BLaER1 treated with 17β-estradiol and CSF1 and Interleukin-3, amounts not matched to agents 10 nM and 100 nM (cell line): ENCODE results near the gene CABLES2.

Experiments
- H3K27ac ChIP-seq, 11 experiments: shearing (Covaris generic); formaldehyde crosslinking; 2 replicates each; pipeline ENCODE4 v1.8.1; 2022
- H3K27me3 ChIP-seq, 11 experiments: shearing (Covaris generic); formaldehyde crosslinking; 2 replicates each; pipeline ENCODE4 v1.8.1; 2022
- H3K36me3 ChIP-seq, 11 experiments: shearing (Covaris generic); formaldehyde crosslinking; 2 replicates each; pipeline ENCODE4 v1.8.1; 2022
- H3K4me1 ChIP-seq, 10 experiments: shearing (Covaris generic); formaldehyde crosslinking; 2 replicates each; pipeline ENCODE4 v1.8.1; 2022
- H3K4me2 ChIP-seq, 11 experiments: shearing (Covaris generic); formaldehyde crosslinking; 2 replicates each; pipeline ENCODE4 v1.8.1; 2022
- H3K4me3 ChIP-seq, 10 experiments: shearing (Covaris generic); formaldehyde crosslinking; 2 replicates each; pipeline ENCODE4 v1.8.1; 2022
- H3K9ac ChIP-seq, 11 experiments: shearing (Covaris generic); formaldehyde crosslinking; 2 replicates each; pipeline ENCODE4 v1.8.1; 2022
- H3K9me3 ChIP-seq, 11 experiments: shearing (Covaris generic); formaldehyde crosslinking; replicated peaks in 1 of 11; 2 replicates each; pipeline ENCODE4 v1.8.1; 2022
- H4K20me1 ChIP-seq, 11 experiments: shearing (Covaris generic); formaldehyde crosslinking; 2 replicates each; pipeline ENCODE4 v1.8.1; 2022
- Cebpa-rat ChIP-seq, 11 experiments: shearing (Covaris generic); IDR thresholded peaks; 2 replicates each; pipeline ENCODE4 v1.8.1; 2022

CABLES2 gene

DNA sequence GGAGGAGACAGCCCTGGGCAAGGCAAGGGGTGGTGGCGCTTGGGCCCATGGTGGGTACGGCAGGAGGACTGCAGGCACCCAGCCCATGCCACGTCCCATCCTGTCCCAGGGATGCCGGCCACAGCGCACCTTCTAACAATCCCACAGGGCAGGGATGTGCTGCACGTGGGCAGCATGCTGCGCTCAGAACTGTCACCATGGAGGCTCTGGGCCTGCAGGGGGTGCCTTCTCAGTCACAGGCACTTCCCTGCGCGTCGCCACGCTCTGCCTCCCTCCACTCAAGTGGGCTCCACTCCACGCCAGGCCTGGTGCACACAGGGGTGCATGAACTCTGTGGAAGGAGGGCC lies 2.4 kb downstream of the CABLES2 start:
- no peak overlapping the region for H3K4me3 ChIP-seq
- H3K36me3 ChIP-seq = peaks cover 0 to 27% (median 6%) of the 10 kb centered on the region in 11 experiments; a peak in 8 of 22 replicates
- H3K9me3 ChIP-seq = no peaks in the 10 kb centered on the region
- H3K27me3 ChIP-seq = no peaks in the 10 kb centered on the region
- peak overlapping the region in 10 of 11 experiments; percentile 94 to 100 (median 99); a peak in 15 of 22 replicates for H3K4me2 ChIP-seq
- peak overlapping the region in 1 of 11 experiments; percentile 7; a peak in 1 of 22 replicates for H3K27ac ChIP-seq
- H4K20me1 ChIP-seq = peaks cover 13 to 61% (median 30%) of the 10 kb centered on the region in 11 experiments; a peak in 17 of 22 replicates
- H3K4me1 ChIP-seq = peaks cover 44 to 93% (median 91%) of the 10 kb centered on the region in 10 experiments
- TF ChIP-seq Cebpa-rat (IDR thresholded peaks at IDR 0.05) = no peak
- H3K9ac ChIP-seq = peak overlapping the region in 6 of 11 experiments; percentile 1 to 95 (median 52); a peak in 6 of 22 replicates

DNA sequence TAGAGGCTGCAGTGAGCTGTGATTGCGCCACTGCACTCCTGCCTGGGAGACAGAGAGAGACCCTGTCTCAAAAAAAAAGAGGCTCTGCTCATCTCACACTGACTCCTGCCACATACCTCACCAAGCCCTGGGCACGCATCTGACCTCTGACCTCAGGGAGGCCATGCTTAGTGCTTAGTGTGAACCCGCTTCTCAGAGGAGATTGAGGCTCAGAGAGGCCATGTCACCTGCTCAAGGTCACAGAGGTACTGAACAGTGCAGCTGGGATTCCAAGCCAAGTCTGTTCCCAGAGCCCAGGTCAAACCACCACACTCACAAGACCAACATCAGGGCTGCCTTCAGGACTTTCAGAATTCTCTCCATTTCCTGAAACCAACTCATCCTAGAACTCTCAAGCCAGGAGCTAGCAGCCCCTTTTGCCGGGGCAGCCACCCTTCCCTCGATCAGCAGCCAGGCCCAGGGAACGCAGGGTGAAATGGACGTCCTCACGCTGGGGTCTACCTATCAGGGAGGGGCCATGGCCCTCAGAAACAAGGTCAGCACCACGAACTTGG lies 2.9 kb downstream of the CABLES2 start:
- H3K4me3 ChIP-seq = no peak overlapping the region
- no peak for TF ChIP-seq Cebpa-rat (IDR thresholded peaks at IDR 0.05)
- H4K20me1 ChIP-seq = peaks cover 13 to 61% (median 30%) of the 10 kb centered on the region in 11 experiments; a peak in 17 of 22 replicates

DNA sequence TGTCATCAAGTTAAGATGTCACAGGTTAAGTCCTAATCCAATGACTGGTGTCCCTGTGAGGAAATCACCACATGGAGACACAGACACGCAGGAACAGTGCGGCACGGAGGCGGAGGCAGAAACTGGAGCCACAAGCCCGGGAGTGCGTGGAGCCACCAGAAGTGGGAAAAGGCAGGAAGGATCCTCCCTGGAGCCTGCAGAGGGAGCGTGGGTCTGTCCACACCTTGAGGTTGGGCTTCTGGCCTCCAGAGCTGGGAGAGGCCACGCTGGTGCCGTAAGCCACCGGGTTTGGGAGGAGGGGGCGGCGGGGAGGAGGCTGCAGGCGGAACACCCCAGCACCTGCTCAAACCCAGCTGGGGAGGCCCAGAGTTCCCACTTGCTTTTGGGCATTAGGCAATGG lies 3.8 kb downstream of the CABLES2 start:
- H3K9ac ChIP-seq = peak overlapping the region in 2 of 11 experiments; percentile 48 to 52; a peak in 1 of 22 replicates
- no peak for TF ChIP-seq Cebpa-rat (IDR thresholded peaks at IDR 0.05)
- H3K36me3 ChIP-seq = peaks cover 0 to 32% (median 8%) of the 10 kb centered on the region in 11 experiments; a peak in 15 of 22 replicates
- H3K4me1 ChIP-seq = peaks cover 38 to 82% (median 80%) of the 10 kb centered on the region in 10 experiments
- H4K20me1 ChIP-seq = peaks cover 13 to 61% (median 30%) of the 10 kb centered on the region in 11 experiments; a peak in 17 of 22 replicates
- H3K27me3 ChIP-seq = no peaks in the 10 kb centered on the region
- H3K9me3 ChIP-seq = peaks cover 0 to 4% (median 0%) of the 10 kb centered on the region in 11 experiments; a peak in 7 of 22 replicates
- H3K4me2 ChIP-seq = peak overlapping the region in 6 of 11 experiments; percentile 61 to 99 (median 73); a peak in 7 of 22 replicates
- no peak overlapping the region for H3K27ac ChIP-seq
- no peak overlapping the region for H3K4me3 ChIP-seq

More for the DNA sequence above, 2.9 kb downstream of the CABLES2 start:
- Histone ChIP-seq H3K9me3 (no peaks in the 10 kb centered on the region), H3K27me3 (no peaks in the 10 kb centered on the region), H3K36me3 (peaks cover 0 to 27% (median 6%) of the 10 kb centered on the region in 11 experiments; a peak in 8 of 22 replicates), H3K4me1 (peaks cover 39 to 90% (median 87%) of the 10 kb centered on the region in 10 experiments), H3K27ac (peak overlapping the region in 1 of 11 experiments; percentile 7; a peak in 2 of 22 replicates), H3K4me2 (peak overlapping the region in 8 of 11 experiments; percentile 94 to 100 (median 98); a peak in 10 of 22 replicates), H3K9ac (peak overlapping the region in 6 of 11 experiments; percentile 1 to 95 (median 31); a peak in 4 of 22 replicates)

DNA sequence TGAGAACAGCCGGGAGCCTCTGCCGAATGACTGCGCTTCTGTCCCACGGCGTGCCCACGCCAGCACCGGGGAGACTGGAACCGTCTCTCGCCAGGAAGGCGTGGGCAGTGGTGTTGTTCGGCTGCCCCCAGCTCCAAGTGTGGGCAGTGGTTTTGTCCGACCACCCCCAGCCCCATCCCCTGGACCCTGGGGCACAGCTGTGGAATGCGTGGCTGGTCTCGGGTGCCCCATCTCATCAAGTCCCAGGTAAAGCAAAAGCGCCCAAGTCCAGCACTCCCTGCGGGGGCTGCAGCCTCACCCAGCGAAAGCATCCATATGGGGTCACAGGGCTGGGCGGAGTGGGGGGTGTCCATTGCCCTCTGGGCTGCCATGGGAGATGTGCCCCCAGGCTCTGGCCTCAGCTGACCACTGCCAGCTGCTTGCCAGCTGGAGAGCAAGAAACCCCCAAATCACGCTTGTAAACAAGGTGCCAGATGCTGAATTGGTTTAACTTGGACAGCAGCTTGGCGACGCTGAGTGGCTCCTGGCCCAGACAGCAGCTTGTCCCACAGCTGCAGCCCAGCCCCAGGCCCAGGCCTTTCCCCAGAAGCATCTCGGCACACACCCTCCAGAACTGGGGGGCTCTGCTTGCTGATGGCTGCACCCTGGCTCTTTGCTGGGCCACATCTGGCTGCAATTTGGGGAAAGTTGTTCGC lies 4.5 kb downstream of the CABLES2 start:
- Histone ChIP-seq H4K20me1 (peaks cover 13 to 61% (median 30%) of the 10 kb centered on the region in 11 experiments; a peak in 17 of 22 replicates), H3K27me3 (no peaks in the 10 kb centered on the region), H3K36me3 (peaks cover 0 to 35% (median 10%) of the 10 kb centered on the region in 11 experiments; a peak in 15 of 22 replicates), H3K4me2 (peak overlapping the region in 10 of 11 experiments; percentile 31 to 77 (median 68); a peak in 19 of 22 replicates), H3K9ac (peak overlapping the region in 7 of 11 experiments; percentile 18 to 73 (median 48); a peak in 10 of 22 replicates), H3K9me3 (peaks cover 0 to 6% (median 0%) of the 10 kb centered on the region in 11 experiments; a peak in 7 of 22 replicates), H3K4me3 (no peak overlapping the region), H3K4me1 (peaks cover 31 to 74% (median 72%) of the 10 kb centered on the region in 10 experiments), H3K27ac (peak overlapping the region in 8 of 11 experiments; percentile 16 to 76 (median 61); a peak in 14 of 22 replicates)
- TF ChIP-seq Cebpa-rat (IDR thresholded peaks at IDR 0.05) = no peak

DNA sequence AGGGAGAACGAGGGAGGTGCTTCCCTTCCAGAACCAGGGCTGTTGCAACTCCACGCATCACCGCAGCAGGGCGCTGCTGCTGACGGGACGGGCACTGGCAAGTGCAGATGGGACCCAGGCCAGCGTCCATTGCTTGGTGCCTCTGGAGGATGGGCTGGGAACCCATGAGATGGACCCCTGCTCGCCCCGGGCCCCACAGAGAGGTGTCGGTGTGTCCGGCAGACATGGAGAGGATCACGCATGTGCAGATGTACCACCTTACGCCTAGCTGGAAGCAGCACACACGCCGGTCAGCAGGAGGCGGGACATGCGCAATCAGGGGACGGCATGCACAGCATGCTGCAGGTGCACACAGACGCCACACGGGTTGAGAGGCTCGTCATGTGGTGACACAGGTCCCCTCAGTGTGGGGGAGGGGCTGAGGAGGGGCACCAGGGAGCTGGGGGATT lies 5.7 kb downstream of the CABLES2 start:
- peak overlapping the region; percentile 21 to 77 (median 66); a peak in 21 of 22 replicates for H3K4me2 ChIP-seq
- H3K9me3 ChIP-seq = peaks cover 0 to 6% (median 0%) of the 10 kb centered on the region in 11 experiments; a peak in 7 of 22 replicates
- no peak overlapping the region for H3K4me3 ChIP-seq
- H3K27ac ChIP-seq = peak overlapping the region in 1 of 11 experiments; percentile 44; a peak in 1 of 22 replicates
- H3K9ac ChIP-seq = peak overlapping the region in 3 of 11 experiments; percentile 2 to 65 (median 61); a peak in 3 of 22 replicates
- peaks cover 13 to 69% (median 37%) of the 10 kb centered on the region in 11 experiments; a peak in 17 of 22 replicates for H4K20me1 ChIP-seq
- H3K36me3 ChIP-seq = peaks cover 0 to 45% (median 14%) of the 10 kb centered on the region in 11 experiments; a peak in 15 of 22 replicates
- TF ChIP-seq Cebpa-rat (IDR thresholded peaks at IDR 0.05) = no peak
- H3K4me1 ChIP-seq = peaks cover 32 to 80% (median 78%) of the 10 kb centered on the region in 10 experiments
- H3K27me3 ChIP-seq = no peaks in the 10 kb centered on the region

DNA sequence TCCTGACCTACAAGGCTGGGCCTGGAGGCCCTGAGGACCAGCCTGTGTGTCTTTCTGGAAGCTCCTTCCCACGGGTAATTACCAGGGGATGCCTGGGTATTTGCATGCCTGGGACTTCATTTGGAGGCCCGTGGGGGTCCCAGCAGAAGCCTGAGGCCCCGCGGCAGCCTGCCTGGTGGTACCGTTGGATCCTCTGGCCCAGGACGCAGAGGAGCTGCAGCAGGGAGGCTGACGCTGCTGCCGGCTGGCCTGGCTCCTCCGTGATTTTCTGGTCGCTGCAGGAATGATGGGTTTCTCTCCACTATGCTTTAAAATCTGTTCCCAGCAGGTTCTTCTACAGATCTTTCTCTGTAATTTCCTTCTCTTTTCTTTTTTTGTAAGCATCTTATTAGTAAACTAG lies 6.5 kb downstream of the CABLES2 start:
- no peak for TF ChIP-seq Cebpa-rat (IDR thresholded peaks at IDR 0.05)
- Histone ChIP-seq H3K27me3 (no peaks in the 10 kb centered on the region), H3K4me3 (no peak overlapping the region), H3K9ac (peak overlapping the region in 3 of 11 experiments; percentile 31 to 50 (median 35); a peak in 4 of 22 replicates), H3K9me3 (peaks cover 0 to 6% (median 0%) of the 10 kb centered on the region in 11 experiments; a peak in 7 of 22 replicates), H4K20me1 (peaks cover 13 to 69% (median 31%) of the 10 kb centered on the region in 11 experiments; a peak in 16 of 22 replicates), H3K27ac (no peak overlapping the region), H3K36me3 (peaks cover 0 to 51% (median 14%) of the 10 kb centered on the region in 11 experiments; a peak in 15 of 22 replicates), H3K4me2 (peak overlapping the region in 8 of 11 experiments; percentile 36 to 77 (median 72); a peak in 15 of 22 replicates), H3K4me1 (peaks cover 27 to 76% (median 72%) of the 10 kb centered on the region in 10 experiments)

DNA sequence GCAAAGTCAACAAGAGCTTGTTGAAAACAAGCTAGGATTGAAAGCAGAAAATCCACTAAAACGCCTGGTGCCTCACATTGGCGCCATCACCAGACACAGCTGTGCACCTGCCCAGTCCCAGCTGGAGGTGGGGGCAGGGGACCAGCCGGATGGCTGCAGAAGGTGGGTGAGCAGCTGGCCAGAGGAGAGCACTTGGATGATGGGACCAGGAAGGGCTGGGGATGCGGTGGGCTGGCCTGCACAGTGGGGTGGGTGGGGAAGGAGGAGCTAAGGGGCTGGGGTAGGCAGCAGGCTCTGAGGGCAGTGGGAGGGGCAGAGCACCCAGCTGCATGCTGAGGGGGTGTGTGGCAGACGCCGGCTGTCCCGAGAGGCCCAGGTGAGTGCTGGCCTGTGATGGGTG lies 7.1 kb downstream of the CABLES2 start:
- Histone ChIP-seq H3K4me3 (no peak overlapping the region), H3K9ac (peak overlapping the region in 3 of 11 experiments; percentile 31 to 50 (median 35); a peak in 3 of 22 replicates), H3K27ac (no peak overlapping the region), H3K27me3 (no peaks in the 10 kb centered on the region), H4K20me1 (peaks cover 10 to 69% (median 32%) of the 10 kb centered on the region in 11 experiments; a peak in 15 of 22 replicates), H3K4me1 (peaks cover 21 to 70% (median 67%) of the 10 kb centered on the region in 10 experiments), H3K9me3 (peaks cover 0 to 6% (median 0%) of the 10 kb centered on the region in 11 experiments; a peak in 7 of 22 replicates), H3K4me2 (peak overlapping the region in 8 of 11 experiments; percentile 36 to 77 (median 72); a peak in 14 of 22 replicates), H3K36me3 (peaks cover 0 to 56% (median 16%) of the 10 kb centered on the region in 11 experiments; a peak in 16 of 22 replicates)
- TF ChIP-seq Cebpa-rat (IDR thresholded peaks at IDR 0.05) = no peak
